Measurements from ENCODE around the gene EFNB2. TPM values are rescaled to one million over a fixed set of nuclear protein-coding genes. Genes with fewer than 3 reads are reported as not detected.

EFNB2 gene
- total and polyA plus RNA-seq, 7 donors: 7.2 to 36.1 (median 12.9) TPM

DNA sequence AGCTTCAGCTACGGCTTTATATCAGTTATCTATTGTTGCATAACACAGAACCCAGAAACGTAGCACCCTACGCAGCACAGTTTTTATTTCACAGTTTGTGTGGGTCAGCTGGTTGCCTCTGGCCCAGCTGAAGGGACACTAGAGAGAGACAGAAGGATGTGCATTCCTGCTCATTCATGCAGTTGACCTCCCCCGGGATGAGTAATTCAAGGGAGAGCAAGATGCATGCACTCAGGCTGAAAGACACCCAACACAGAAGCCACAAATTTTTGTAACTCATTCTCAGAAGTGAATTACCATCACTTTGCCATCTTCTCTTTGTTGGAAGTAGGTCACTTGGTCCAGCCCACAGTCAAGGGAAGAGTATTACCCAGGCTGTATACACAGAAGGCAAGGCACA, 89.5 kb downstream of the EFNB2 start:
- TF ChIP-seq POLR2AphosphoS5 (IDR thresholded peaks at IDR 0.05) (no peak), EP300 (IDR thresholded peaks at IDR 0.05) (no peak), POLR2A (IDR thresholded peaks at IDR 0.05) (no peak)
- TF ChIP-seq, protein P1, sequence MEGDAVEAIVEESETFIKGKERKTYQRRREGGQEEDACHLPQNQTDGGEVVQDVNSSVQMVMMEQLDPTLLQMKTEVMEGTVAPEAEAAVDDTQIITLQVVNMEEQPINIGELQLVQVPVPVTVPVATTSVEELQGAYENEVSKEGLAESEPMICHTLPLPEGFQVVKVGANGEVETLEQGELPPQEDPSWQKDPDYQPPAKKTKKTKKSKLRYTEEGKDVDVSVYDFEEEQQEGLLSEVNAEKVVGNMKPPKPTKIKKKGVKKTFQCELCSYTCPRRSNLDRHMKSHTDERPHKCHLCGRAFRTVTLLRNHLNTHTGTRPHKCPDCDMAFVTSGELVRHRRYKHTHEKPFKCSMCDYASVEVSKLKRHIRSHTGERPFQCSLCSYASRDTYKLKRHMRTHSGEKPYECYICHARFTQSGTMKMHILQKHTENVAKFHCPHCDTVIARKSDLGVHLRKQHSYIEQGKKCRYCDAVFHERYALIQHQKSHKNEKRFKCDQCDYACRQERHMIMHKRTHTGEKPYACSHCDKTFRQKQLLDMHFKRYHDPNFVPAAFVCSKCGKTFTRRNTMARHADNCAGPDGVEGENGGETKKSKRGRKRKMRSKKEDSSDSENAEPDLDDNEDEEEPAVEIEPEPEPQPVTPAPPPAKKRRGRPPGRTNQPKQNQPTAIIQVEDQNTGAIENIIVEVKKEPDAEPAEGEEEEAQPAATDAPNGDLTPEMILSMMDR (IDR thresholded peaks at IDR 0.05): no peak
- Histone ChIP-seq H3K9me3 (no peaks in the 10 kb centered on the region), H3K36me3 (no peaks in the 10 kb centered on the region), H3K27me3 (no peaks in the 10 kb centered on the region), H3K27ac (no peak overlapping the region), H3K4me3 (no peak overlapping the region), H3K4me1 (no peaks in the 10 kb centered on the region)
- 89 to 90% methylated on average over 4 of the region's 4 CpGs for WGBS, 2 donors
- intact Hi-C loops (cut with DNase I): no loop called here
- DNase-seq: no peak

DNA sequence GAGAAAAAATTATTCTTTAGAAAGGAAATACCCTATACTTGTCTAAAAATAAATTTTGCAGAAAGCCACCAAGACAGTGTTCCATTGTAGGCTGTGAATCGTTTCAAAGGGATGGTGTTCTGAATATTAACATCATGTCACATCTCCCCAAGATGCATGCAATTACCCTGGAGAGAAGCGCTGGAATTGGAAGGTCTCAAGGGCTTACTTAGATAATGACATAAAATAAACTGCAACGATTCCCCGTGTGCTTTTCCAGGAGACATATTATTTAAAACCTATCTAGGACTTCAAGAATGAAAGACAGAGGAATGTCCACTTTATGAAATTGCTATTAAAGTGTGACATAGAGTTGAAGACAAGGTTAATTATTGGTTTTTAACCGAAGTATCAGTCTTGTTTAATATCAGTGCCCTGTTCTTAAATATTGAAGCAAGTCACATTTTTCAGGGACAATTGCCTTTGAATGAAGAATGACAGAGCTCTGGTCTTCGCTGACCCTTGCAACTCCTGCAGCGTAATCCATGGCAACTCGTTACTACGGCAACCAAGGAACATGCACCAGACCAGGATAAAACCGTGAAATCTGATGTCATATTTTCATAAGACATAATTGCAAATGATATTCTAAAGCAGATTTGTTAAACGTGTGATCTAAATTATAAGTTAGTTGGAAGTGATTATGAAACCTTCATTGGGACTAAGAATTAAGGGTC, 91.7 kb downstream of the EFNB2 start:
- 88% methylated on average over 11 of the region's 11 CpGs for WGBS, 2 donors
- no peak overlapping the region for H3K4me3 ChIP-seq
- H3K36me3 ChIP-seq: no peaks in the 10 kb centered on the region
- H3K9me3 ChIP-seq: no peaks in the 10 kb centered on the region
- no peaks in the 10 kb centered on the region for H3K4me1 ChIP-seq
- TF ChIP-seq, protein P1 (IDR thresholded peaks at IDR 0.05): no peak
- no peak for TF ChIP-seq POLR2A (IDR thresholded peaks at IDR 0.05)
- TF ChIP-seq POLR2AphosphoS5 (IDR thresholded peaks at IDR 0.05): no peak
- no peak for TF ChIP-seq EP300 (IDR thresholded peaks at IDR 0.05)
- no peaks in the 10 kb centered on the region for H3K27me3 ChIP-seq
- DNase-seq: no peak
- H3K27ac ChIP-seq: no peak overlapping the region
- intact Hi-C loops (cut with DNase I): no loop called here

DNA sequence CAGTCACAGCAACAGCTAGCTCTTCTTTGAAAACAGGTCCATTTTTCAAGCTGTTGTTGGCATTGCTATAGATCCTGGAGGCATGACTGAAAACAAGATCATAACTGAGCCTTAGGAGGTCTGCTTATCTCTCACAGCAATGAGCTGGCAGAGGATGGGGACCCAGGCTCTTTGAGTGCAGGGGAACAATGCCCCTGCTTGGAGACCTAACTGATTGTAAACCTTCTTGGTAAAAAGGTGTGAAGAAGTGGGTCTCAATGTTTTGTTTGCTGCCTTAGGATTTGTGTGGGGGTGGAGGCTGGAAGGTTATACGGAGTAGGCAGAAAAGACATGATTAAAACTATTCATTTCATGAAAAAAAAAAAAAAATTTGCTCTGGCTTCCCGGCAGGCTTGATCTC, 94.6 kb downstream of the EFNB2 start:
- no peaks in the 10 kb centered on the region for H3K4me1 ChIP-seq
- H3K4me3 ChIP-seq: no peak overlapping the region
- TF ChIP-seq EP300 (IDR thresholded peaks at IDR 0.05) (no peak), POLR2AphosphoS5 (IDR thresholded peaks at IDR 0.05) (no peak)
- no peaks in the 10 kb centered on the region for H3K9me3 ChIP-seq
- H3K27ac ChIP-seq: no peak overlapping the region
- no peak for DNase-seq
- 56 to 68% methylated on average over 2 of the region's 2 CpGs for WGBS, 2 donors
- no peaks in the 10 kb centered on the region for H3K27me3 ChIP-seq
- intact Hi-C loops (cut with DNase I): no loop called here
- H3K36me3 ChIP-seq: no peaks in the 10 kb centered on the region

Other genes starting within 250 kb of the EFNB2 start
- 100 to 1,000 TPM in 2 of 4 donors, 10 to 100 TPM in 2; 88.1 to 196 (median 98.6) TPM for gene ARGLU1, start 32.5 kb upstream of the EFNB2 start, total RNA-seq
- 10 to 100 TPM in 2 of 3 donors, 1 to 10 TPM in 1; 7.8 to 87.9 (median 59.2) TPM for gene ARGLU1, start 32.5 kb upstream of the EFNB2 start, polyA plus RNA-seq

Data from sigmoid colon (tissue), 7 donors.